HCT116 (cell line): ENCODE measurements around the gene KIF18A. TPM values are rescaled to one million over a fixed set of nuclear protein-coding genes. Genes with fewer than 3 reads are reported as not detected.
"Not testable (repeated sequence)": the region's sequence is repeated elsewhere in the genome, so short reads cannot be mapped to it uniquely, and the experiment has no call there.

Experiments
- ATAC-seq: fragments of 200-7000 bp; cut with Tn5 transposase; 2 replicates; pipeline ENCODE4 v1.9.1; 2020; ENCODE audit warnings: mild to moderate bottlenecking, moderate library complexity
- BruUV-seq: library from RNA; stranded (reverse); fragments of 400-500 nt; replicated peaks from 2 replicates; lab custom pipeline; 2021; lab: Mats Ljungman, UMichigan
- CTCF ChIA-PET: fragments of 300-600 bp; sonication (Branson Sonifier 250); formaldehyde crosslinking; loops from one replicate; lab custom pipeline; 2021; ENCODE audit warnings: antibody characterized with exemption; lab: Charles Lee
- POLR2A ChIA-PET: fragments of 300-600, 350-600 bp; sonication (Branson Sonifier 250); formaldehyde crosslinking; loops from one replicate; lab custom pipeline; 2021; ENCODE audit warnings: antibody characterized with exemption; lab: Charles Lee
- RAD21 ChIA-PET, 2 experiments: fragments of 300-600 bp; sonication (Branson Sonifier 250); formaldehyde crosslinking; loops; one replicate each; lab custom pipeline; 2023; ENCODE audit warnings: low total read pairs in 2 of 2; ENCODE audit not compliant: uncharacterized antibody in 2 of 2, unreplicated experiment in 2 of 2, low non-redundant PET in 1 of 2; lab: Charles Lee
- DNase-seq: peaks from one replicate; pipeline ENCODE4 v3.0.0-alpha.2; 2010; ENCODE audit warnings: low read depth, low spot score
- H2AFZ ChIP-seq: fragments of 200-600 bp; shearing (Covaris generic), sonication (generic); 2 replicates; pipeline ENCODE4 v1.6.1; 2017; ENCODE audit warnings: low read depth, mixed run types, mixed read lengths, antibody characterized with exemption, low read length; ENCODE audit not compliant: poor library complexity, severe bottlenecking
- H3K27ac ChIP-seq: 2 replicates; pipeline ENCODE4 v1.5.1; 2012; ENCODE audit warnings: low read depth, low read length
- H3K27me3 ChIP-seq: fragments of 200-600 bp; sonication (generic); 2 replicates; pipeline ENCODE4 v1.6.1; 2016; ENCODE audit warnings: mixed run types, low read length, mixed read lengths; ENCODE audit not compliant: insufficient read depth
- H3K36me3 ChIP-seq, 2 experiments: fragments of 200-500 bp in 1 of 2; fragments of 200-600 bp in 1 of 2; sonication (Bioruptor generic) in 1 of 2; sonication (generic) in 1 of 2; 2 replicates each; pipeline versions ENCODE4 v1.5.1 to v1.6.1; 2014 to 2016; ENCODE audit warnings: low read length in 2 of 2, inconsistent platforms in 1 of 2, mixed read lengths in 1 of 2, mixed run types in 1 of 2; ENCODE audit not compliant: insufficient read depth in 2 of 2, control insufficient read depth in 1 of 2
- H3K4me1 ChIP-seq, 2 experiments: fragments of 200-600 bp in 1 of 2; sonication (generic) in 1 of 2; 2 replicates each; pipeline versions ENCODE4 v1.5.1 to v1.6.1; 2012 to 2017; ENCODE audit warnings: low read length in 2 of 2, inconsistent platforms in 1 of 2, mild to moderate bottlenecking in 1 of 2, mixed read lengths in 1 of 2, mixed run types in 1 of 2, moderate library complexity in 1 of 2; ENCODE audit not compliant: insufficient read depth in 2 of 2, control insufficient read depth in 1 of 2
- H3K4me2 ChIP-seq: fragments of 200-600 bp; sonication (generic); 2 replicates; pipeline ENCODE4 v1.6.1; 2017; ENCODE audit warnings: mixed run types, low read length, mixed read lengths
- H3K4me3 ChIP-seq, 2 experiments: fragments of 200-600 bp in 1 of 2; sonication (generic) in 1 of 2; replicated peaks in 1 of 2; 2 replicates each; pipeline ENCODE4 v1.5.1; 2011 to 2016; ENCODE audit warnings: low read length in 2 of 2, control low read depth in 1 of 2, low read depth in 1 of 2, mild to moderate bottlenecking in 1 of 2, mixed read lengths in 1 of 2, mixed run types in 1 of 2
- H3K79me2 ChIP-seq: fragments of 200-600 bp; sonication (generic); 2 replicates; pipeline ENCODE4 v1.6.1; 2017; ENCODE audit warnings: mild to moderate bottlenecking, mixed run types, low read length, moderate library complexity, mixed read lengths; ENCODE audit not compliant: insufficient read depth
- H3K9ac ChIP-seq: fragments of 200-600 bp; sonication (generic); 2 replicates; pipeline ENCODE4 v1.6.1; 2016; ENCODE audit warnings: low read length, mixed read lengths
- H3K9me2 ChIP-seq: fragments of 200-600 bp; sonication (generic), shearing (Covaris generic); 2 replicates; pipeline ENCODE4 v1.6.1; 2017; ENCODE audit warnings: mixed run types, mild to moderate bottlenecking, moderate library complexity; ENCODE audit not compliant: insufficient read depth
- H3K9me3 ChIP-seq, 2 experiments: fragments of 200-500 bp in 1 of 2; fragments of 200-600 bp in 1 of 2; sonication (Bioruptor generic) in 1 of 2; sonication (generic) in 1 of 2; 2 replicates each; pipeline ENCODE4 v1.6.1; 2014 to 2017; ENCODE audit warnings: low read length in 2 of 2, mixed read lengths in 2 of 2, inconsistent platforms in 1 of 2, low read depth in 1 of 2, mild to moderate bottlenecking in 1 of 2, mixed run types in 1 of 2, moderate library complexity in 1 of 2; ENCODE audit not compliant: control insufficient read depth in 1 of 2, insufficient read depth in 1 of 2
- H4K20me1 ChIP-seq: fragments of 200-600 bp; sonication (generic), shearing (Covaris generic); 2 replicates; pipeline ENCODE4 v1.6.1; 2017; ENCODE audit warnings: mixed run types, mild to moderate bottlenecking, moderate library complexity; ENCODE audit not compliant: insufficient read depth
- ATF3 ChIP-seq: IDR thresholded peaks from 2 replicates; pipeline ENCODE4 v1.6.1; 2012
- CEBPB ChIP-seq: IDR thresholded peaks from 2 replicates; pipeline ENCODE4 v1.6.1; 2012; ENCODE audit warnings: low read depth
- CTCF ChIP-seq, 3 experiments: fragments of 200-600 bp in 1 of 3; sonication (generic) in 1 of 3; IDR thresholded peaks in 2 of 3; conservative IDR thresholded peaks in 1 of 3; 2 replicates each; pipeline ENCODE4 v1.5.1; 2012 to 2017; ENCODE audit warnings: low read depth in 2 of 3, low read length in 2 of 3, antibody characterized with exemption in 1 of 3, borderline replicate concordance in 1 of 3, control low read depth in 1 of 3, mild to moderate bottlenecking in 1 of 3, mixed read lengths in 1 of 3, mixed run types in 1 of 3, moderate library complexity in 1 of 3; ENCODE audit not compliant: insufficient read depth in 1 of 3
- EGR1 ChIP-seq: IDR thresholded peaks from 2 replicates; pipeline ENCODE4 v1.6.1; 2012; ENCODE audit warnings: low read depth
- ELF1 ChIP-seq: IDR thresholded peaks from 2 replicates; pipeline ENCODE4 v1.6.1; 2012; ENCODE audit warnings: low read depth, borderline replicate concordance
- EZH2phosphoT487 ChIP-seq: fragments of 200-600 bp; IDR thresholded peaks from 2 replicates; pipeline ENCODE4 v1.6.1; 2018; ENCODE audit warnings: antibody characterized with exemption, borderline replicate concordance
- FOSL1 ChIP-seq: IDR thresholded peaks from 2 replicates; pipeline ENCODE4 v1.6.1; 2012; ENCODE audit warnings: low read depth
- MAX ChIP-seq: IDR thresholded peaks from 2 replicates; pipeline ENCODE4 v1.6.1; 2012
- POLR2A ChIP-seq: IDR thresholded peaks from 2 replicates; pipeline ENCODE4 v1.7.0; 2011; ENCODE audit warnings: borderline replicate concordance; ENCODE audit not compliant: insufficient read depth, insufficient read length; ENCODE audit errors: extremely low read depth
- POLR2AphosphoS5 ChIP-seq: IDR thresholded peaks from 2 replicates; pipeline ENCODE4 v1.6.1; 2011; ENCODE audit warnings: mild to moderate bottlenecking, low read depth, low read length, moderate library complexity
- REST ChIP-seq: IDR thresholded peaks from 2 replicates; pipeline ENCODE4 v1.6.1; 2012; ENCODE audit warnings: low read depth
- SIN3A ChIP-seq: IDR thresholded peaks from 2 replicates; pipeline ENCODE4 v1.6.1; 2012; ENCODE audit warnings: low read depth
- SRF ChIP-seq: IDR thresholded peaks from 2 replicates; pipeline ENCODE4 v1.6.1; 2012; ENCODE audit warnings: low read depth
- TCF7L2 ChIP-seq: IDR thresholded peaks from 2 replicates; pipeline ENCODE4 v1.7.0; 2011; ENCODE audit warnings: borderline replicate concordance, inconsistent platforms; ENCODE audit not compliant: insufficient read depth, insufficient read length; ENCODE audit errors: extremely low read depth
- YY1 ChIP-seq: IDR thresholded peaks from 2 replicates; pipeline ENCODE4 v1.6.1; 2011; ENCODE audit warnings: low read length, low read depth, moderate library complexity, mild to moderate bottlenecking; ENCODE audit not compliant: insufficient replicate concordance; ENCODE audit errors: extremely low read depth
- intact Hi-C: fragments of 100-400 bp; cut with micrococcal nuclease; formaldehyde crosslinking; loops from 2 replicates; pipeline ENCODE4 v1.10.0; 2022
- total RNA-seq: library from RNA; stranded (reverse); gene quantifications from one replicate; pipeline ENCODE4 v1.2.1, GENCODE V29; 2021; ENCODE audit not compliant: unreplicated experiment

Gene KIF18A
- total RNA-seq, 1 experiment from 2014 or later: 50.7 TPM

- no peaks in the 10 kb centered on the region for H4K20me1 ChIP-seq
- H3K9me3 ChIP-seq: no peaks in the 10 kb centered on the region
- no peaks in the 10 kb centered on the region for H3K9me2 ChIP-seq
- H3K4me3 ChIP-seq: no peak overlapping the region
- H3K9ac ChIP-seq: no peak overlapping the region
- peaks cover 25 to 47% of the 10 kb centered on the region in 2 experiments for H3K36me3 ChIP-seq
- no peak overlapping the region for H3K4me2 ChIP-seq
- TF ChIP-seq ELF1: no peak
- no peak for TF ChIP-seq POLR2A
- TF ChIP-seq EGR1: no peak
- no peak for TF ChIP-seq CTCF (IDR thresholded peaks at IDR 0.05 in 2 of 3, conservative IDR thresholded peaks at IDR 0.05 in 1 of 3; ENCODE audit: borderline replicate concordance in 1 of 3, insufficient read depth in 1 of 3, low read depth in 2 of 3, low read length in 2 of 3)
- TF ChIP-seq YY1: no peak
- no peak for TF ChIP-seq SIN3A
- TF ChIP-seq POLR2AphosphoS5: no peak
- no peak for TF ChIP-seq REST
- no peak for TF ChIP-seq ATF3
- no peak for TF ChIP-seq TCF7L2
- no peak for TF ChIP-seq EZH2phosphoT487
- no peak for TF ChIP-seq CEBPB
- TF ChIP-seq SRF: no peak
- no peak for TF ChIP-seq FOSL1
- no peak for TF ChIP-seq MAX
- no peak overlapping the region for H2AFZ ChIP-seq
- no peak for DNase-seq
- H3K27ac ChIP-seq: no peak overlapping the region
- ChIA-PET POLR2A (interaction anchor here (1.0 kb wide), 1 partner anchor 12 kb away, joined by 3 read pairs; no protein-coding TSS in a partner anchor), RAD21 (no interaction called here), CTCF (no interaction called here)
- ATAC-seq: no peak
- peaks cover 55% of the 10 kb centered on the region for H3K79me2 ChIP-seq
- no peaks in the 10 kb centered on the region for H3K27me3 ChIP-seq
- intact Hi-C loops: no loop called here
- no peaks in the 10 kb centered on the region for H3K4me1 ChIP-seq
- BruUV-seq: no TSS peak
These were observed 18.6 kb downstream of the KIF18A start for GRCh38 chr11:28089378-28089777.

GRCh38 chr11:28087693-28088092 is 20.3 kb downstream of the KIF18A start:
- H3K27ac ChIP-seq, intact Hi-C loops, H3K4me2 ChIP-seq, H2AFZ ChIP-seq, H3K4me3 ChIP-seq, RAD21 ChIA-PET, BruUV-seq, H4K20me1 ChIP-seq, H3K4me1 ChIP-seq, H3K9me3 ChIP-seq, DNase-seq, H3K9ac ChIP-seq, CTCF ChIA-PET, ATAC-seq, POLR2A ChIA-PET, H3K9me2 ChIP-seq, H3K27me3 ChIP-seq: not testable (repeated sequence)
- H3K36me3 ChIP-seq: peaks cover 25 to 48% of the 10 kb centered on the region in 2 experiments
- H3K79me2 ChIP-seq: peaks cover 39% of the 10 kb centered on the region
